HUES6 (cell line): ENCODE measurements around the gene SLC11A2.
"Not testable (repeated sequence)": the region's sequence is repeated elsewhere in the genome, so short reads cannot be mapped to it uniquely, and the experiment has no call there.

Experiments used
- H3K27ac ChIP-seq: 2 replicates; pipeline ENCODE4 v1.7.0; 2013; ENCODE audit warnings: low read depth, mild to moderate bottlenecking, low read length, inconsistent platforms
- H3K27me3 ChIP-seq: 2 replicates; pipeline ENCODE4 v1.6.1; 2013; ENCODE audit warnings: low read length; ENCODE audit not compliant: control insufficient read depth, insufficient read depth
- H3K36me3 ChIP-seq: 2 replicates; pipeline ENCODE4 v1.6.1; 2013; ENCODE audit warnings: low read length; ENCODE audit not compliant: control insufficient read depth, insufficient read depth
- H3K4me1 ChIP-seq: 2 replicates; pipeline ENCODE4 v1.6.1; 2013; ENCODE audit warnings: low read length; ENCODE audit not compliant: control insufficient read depth, insufficient read depth
- H3K4me3 ChIP-seq: 2 replicates; pipeline ENCODE4 v1.5.1; 2013; ENCODE audit warnings: low read depth, low read length
- H3K9ac ChIP-seq: one replicate; pipeline ENCODE4 v1.6.1; 2013; ENCODE audit warnings: mild to moderate bottlenecking, low read length
- H3K9me3 ChIP-seq: 2 replicates; pipeline ENCODE4 v1.6.1; 2013; ENCODE audit warnings: low read depth, low read length; ENCODE audit not compliant: control insufficient read depth, insufficient read depth

Gene SLC11A2

DNA sequence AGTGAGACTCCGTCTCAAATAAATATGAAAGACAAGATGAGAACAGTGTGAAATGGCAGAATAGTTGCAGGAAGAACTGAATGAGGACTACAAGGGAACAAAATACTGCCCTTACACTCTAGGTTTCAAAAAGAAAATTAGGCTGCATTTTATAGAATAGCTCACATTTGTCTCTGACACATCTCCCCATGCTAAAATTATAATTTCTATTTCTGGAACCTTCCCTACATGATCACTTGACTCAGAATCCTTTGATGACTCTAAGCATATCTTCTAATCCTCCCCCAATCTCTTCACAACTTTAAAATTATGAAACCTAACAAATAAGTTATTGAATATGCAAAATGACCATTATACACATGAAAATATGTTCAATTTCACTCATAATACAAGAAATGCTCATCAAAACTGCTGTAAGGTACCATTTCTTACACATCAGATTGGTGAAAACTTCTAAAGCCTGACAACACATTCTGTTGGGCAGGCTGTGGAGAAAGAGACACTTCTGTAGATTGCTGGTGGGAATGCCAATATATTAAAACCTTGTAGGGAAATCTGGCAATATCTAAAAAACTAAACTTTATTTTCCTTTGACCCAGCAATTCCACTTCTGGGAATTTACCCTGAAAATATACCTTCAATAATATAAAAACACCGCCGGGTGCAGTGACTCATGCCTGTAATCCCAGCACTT is 78.1 kb downstream of the SLC11A2 start:
- H3K9ac ChIP-seq: no peak overlapping the region
- no peak overlapping the region for H3K27ac ChIP-seq
- no peaks in the 10 kb centered on the region for H3K36me3 ChIP-seq
- 0 out of 2 replicates have a peak, but pooled peaks cover 6% of the 10 kb centered on the region for H3K9me3 ChIP-seq
- no peak overlapping the region for H3K4me3 ChIP-seq
- H3K4me1 ChIP-seq: no peaks in the 10 kb centered on the region
- H3K27me3 ChIP-seq: no peaks in the 10 kb centered on the region

DNA sequence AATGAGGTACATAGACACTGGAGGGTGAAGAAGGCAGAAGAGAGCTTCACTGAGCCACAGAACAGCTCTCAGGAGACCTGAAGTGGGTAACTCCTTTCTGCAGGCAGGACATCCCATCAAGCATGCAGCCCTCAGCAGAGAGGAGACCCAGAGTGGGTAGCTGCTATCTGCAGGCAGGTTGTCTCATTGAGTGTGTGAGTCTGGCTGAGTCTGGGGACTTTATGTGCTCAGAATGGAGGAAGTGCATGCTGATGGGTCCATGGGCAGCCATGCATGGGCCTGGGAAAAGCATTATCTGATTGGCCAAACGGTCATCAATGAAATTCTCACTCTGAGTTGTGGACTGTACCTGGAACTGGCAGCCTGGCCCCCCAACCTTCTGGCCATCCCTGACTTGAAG is 88.5 kb downstream of the SLC11A2 start:
- H3K27me3 ChIP-seq: no peaks in the 10 kb centered on the region
- no peak overlapping the region for H3K4me3 ChIP-seq
- H3K4me1 ChIP-seq: no peaks in the 10 kb centered on the region; the same call in 1 of the 2 replicates
- H3K9ac ChIP-seq: no peak overlapping the region
- H3K27ac ChIP-seq: no peak overlapping the region
- H3K36me3 ChIP-seq: no peaks in the 10 kb centered on the region
- H3K9me3 ChIP-seq: peaks cover 7% of the 10 kb centered on the region; the same call in 1 of the 2 replicates

DNA sequence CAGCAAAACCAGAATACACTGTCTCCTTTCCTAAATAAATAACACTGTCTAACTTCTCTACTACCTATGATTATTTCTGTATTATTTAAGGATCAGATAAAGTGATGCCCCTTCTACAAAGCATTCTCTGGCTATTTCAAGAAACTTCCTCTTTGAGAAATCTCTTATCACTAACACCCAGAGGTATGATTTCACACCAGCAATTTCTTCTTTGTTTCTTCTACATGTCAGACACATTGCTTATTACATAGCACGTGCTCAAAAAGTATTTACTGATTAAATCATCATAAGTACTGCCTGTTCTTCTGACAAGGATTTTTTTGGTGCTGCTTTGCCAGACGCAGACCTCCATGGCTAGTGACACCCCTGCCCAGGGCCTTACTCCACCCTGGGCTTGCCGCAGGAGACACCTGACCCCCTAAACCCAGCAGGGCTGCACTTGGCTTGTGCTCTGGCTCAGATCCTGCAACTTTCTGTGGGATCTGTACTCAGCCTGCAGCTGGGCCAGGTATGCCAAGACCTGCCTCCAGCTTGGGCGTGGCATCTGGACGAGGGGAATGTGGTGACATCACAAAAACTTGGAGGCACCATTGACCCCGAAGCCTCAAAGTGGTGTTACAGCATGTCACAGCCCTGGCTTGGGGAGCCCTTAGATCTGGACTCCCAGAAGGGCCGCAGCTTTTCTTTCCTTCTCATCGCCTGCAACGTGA is 89.2 kb downstream of the SLC11A2 start:
- Histone ChIP-seq H3K4me3 (no peak overlapping the region), H3K27me3 (no peaks in the 10 kb centered on the region), H3K9me3 (peaks cover 7% of the 10 kb centered on the region; the same call in 1 of the 2 replicates), H3K4me1 (no peaks in the 10 kb centered on the region; the same call in 1 of the 2 replicates), H3K27ac (no peak overlapping the region), H3K36me3 (no peaks in the 10 kb centered on the region), H3K9ac (no peak overlapping the region)

DNA sequence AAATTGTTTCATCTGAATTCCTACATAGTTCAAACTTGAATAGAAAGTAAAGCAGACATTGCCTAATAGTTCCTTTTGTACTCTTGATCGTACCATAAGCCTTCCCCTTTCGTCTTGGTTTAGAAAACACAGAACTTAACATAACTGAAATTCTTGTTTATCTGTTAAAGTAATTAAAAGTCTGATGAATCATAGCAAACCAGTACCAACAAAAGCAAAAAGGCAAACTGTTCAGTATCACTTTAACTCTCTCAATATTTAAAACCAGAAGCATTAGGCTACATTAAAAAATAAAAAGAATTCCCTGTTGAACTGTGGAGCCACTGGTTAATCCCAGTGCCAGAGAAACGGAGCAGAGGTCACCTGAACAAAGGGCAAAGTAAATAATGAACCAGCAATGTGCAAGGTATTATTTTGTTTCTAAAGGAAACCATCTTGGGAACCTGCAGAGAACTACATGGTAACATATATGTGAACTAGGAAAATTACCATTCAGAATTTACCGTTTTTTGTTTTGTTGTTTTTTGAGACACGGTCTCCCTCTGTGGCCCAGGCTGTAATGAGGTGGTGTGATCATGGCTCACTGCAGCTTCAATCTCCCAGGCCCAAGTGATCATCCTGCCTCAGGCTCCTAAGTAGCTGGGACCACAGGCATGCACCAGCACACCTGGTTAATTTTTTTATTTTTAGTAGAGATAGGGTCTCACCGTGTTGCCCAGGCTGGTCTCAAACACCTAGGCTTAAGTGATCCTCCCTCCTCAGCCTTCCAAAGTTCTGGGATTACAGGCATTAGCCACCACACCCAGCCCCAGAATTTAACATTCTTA is 91.0 kb downstream of the SLC11A2 start:
- Histone ChIP-seq H3K36me3 (no peaks in the 10 kb centered on the region), H3K4me3 (no peak overlapping the region), H3K27me3 (no peaks in the 10 kb centered on the region), H3K27ac (no peak overlapping the region), H3K9ac (no peak overlapping the region), H3K4me1 (no peaks in the 10 kb centered on the region; the same call in 1 of the 2 replicates), H3K9me3 (peaks cover 7% of the 10 kb centered on the region; the same call in 1 of the 2 replicates)

DNA sequence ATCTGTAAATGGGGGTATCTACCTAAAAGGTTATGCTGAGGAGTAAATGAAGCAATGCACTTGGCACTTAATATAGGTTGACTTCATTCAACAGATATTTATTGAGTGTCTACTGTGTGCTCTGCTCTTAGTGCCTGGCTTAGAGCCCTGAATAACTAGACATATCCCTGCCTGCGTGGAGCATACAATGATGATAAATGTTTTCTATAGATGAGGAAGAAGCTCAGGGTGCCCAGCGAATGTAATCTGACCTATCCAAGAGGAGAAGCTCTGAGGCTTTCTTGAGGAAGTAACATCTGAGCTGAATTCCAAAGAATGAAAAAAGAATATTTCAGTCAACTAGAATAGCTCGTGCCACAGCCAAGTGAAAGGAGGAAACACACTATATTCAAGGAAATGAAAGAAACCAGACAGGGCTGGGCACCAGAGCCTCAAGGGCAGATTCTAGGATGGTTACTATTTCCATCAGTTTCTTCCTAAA is 91.8 kb downstream of the SLC11A2 start:
- Histone ChIP-seq H3K4me3 (no peak overlapping the region), H3K27ac (no peak overlapping the region), H3K4me1 (no peaks in the 10 kb centered on the region; the same call in 1 of the 2 replicates), H3K9ac (no peak overlapping the region), H3K36me3 (no peaks in the 10 kb centered on the region), H3K27me3 (no peaks in the 10 kb centered on the region), H3K9me3 (peaks cover 7% of the 10 kb centered on the region; the same call in 1 of the 2 replicates)

DNA sequence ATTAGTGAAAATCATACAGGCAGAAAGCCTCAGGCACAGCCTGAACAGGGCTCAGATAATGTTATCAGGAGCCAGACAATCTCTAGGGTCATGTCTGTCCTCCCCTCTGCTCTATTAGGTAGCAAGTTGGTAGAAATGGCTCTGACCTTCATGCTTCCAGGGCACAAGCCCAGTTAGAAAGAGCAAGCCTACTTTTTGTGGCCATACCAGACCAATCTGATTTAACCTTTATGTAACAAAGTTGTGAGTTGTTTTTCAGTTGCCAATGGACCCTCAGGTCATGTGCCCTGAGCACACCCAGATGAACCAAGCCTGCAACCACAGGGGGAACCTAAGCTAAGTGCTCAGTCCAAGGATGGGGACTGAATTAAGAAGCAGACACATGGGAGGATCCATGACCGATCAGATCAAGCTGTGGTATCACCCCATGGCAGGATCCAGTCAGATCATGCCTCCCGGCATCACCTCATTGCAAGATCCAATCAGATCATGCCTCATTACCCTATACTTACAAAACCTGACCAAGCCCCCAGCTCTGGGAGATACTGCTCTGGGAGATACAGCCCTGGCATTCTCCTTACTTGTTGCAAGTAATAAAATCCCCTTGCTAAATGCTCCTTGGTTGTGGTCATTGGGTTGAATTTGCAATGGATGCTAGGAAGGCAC is 92.6 kb downstream of the SLC11A2 start:
- no peaks in the 10 kb centered on the region for H3K27me3 ChIP-seq
- H3K36me3 ChIP-seq: no peaks in the 10 kb centered on the region
- no peak overlapping the region for H3K9ac ChIP-seq
- H3K9me3 ChIP-seq: peaks cover 7% of the 10 kb centered on the region; the same call in 1 of the 2 replicates
- peaks cover 2% of the 10 kb centered on the region; the same call in 1 of the 2 replicates for H3K4me1 ChIP-seq
- H3K4me3 ChIP-seq: no peak overlapping the region
- no peak overlapping the region; the same call in 1 of the 2 replicates for H3K27ac ChIP-seq

DNA sequence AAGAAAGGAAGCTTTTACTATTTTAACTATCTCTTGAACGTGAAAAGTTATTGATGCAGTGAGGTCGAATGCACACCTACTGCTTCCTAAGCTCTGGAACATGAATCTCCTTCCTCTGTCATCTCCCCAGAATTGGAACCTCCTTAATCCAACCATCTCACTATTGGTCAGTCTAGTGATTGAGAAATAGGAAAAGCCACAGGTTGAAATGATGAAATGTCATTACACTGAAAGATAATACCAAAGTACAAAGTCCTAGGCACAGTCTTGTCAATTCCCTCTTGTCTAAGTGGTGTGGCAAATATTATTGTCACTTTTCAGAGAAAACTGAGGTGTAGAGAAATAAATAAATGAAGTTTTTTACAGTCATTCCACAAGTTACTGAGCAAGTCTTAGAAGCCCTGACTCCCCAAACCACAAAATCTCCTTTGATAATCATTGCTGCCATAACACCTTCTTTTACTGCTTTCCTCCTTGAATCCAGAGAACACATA is 93.3 kb downstream of the SLC11A2 start:
- Histone ChIP-seq H3K9me3 (peaks cover 7% of the 10 kb centered on the region; the same call in 1 of the 2 replicates), H3K4me1 (peaks cover 9% of the 10 kb centered on the region), H3K27ac (no peak overlapping the region; the same call in 1 of the 2 replicates)

DNA sequence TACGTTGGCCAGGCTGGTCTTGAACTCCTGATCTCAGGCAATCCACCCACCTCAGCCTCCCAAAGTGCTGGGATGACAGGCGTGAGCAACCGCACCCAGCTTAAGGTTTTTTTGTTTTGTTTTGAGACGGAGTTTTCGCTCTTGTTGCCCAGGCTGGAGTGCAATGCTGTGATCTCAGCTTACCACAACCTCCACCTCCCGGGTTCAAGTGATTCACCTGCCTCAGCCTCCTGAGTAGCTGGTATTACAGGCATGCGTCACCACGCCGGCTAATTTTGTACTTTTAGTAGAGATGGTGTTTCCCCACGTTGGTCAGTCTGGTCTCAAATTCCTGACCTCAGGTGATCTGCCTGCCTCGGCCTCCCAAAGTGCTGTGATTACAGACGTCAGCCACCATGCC is 95.7 kb downstream of the SLC11A2 start:
- not testable (repeated sequence) for H3K27me3 ChIP-seq, H3K36me3 ChIP-seq, H3K4me3 ChIP-seq, H3K9ac ChIP-seq, H3K27ac ChIP-seq, H3K9me3 ChIP-seq
- H3K4me1 ChIP-seq: peaks cover 16% of the 10 kb centered on the region

More for the DNA sequence above, 93.3 kb downstream of the SLC11A2 start:
- H3K27me3 ChIP-seq: no peaks in the 10 kb centered on the region
- no peaks in the 10 kb centered on the region for H3K36me3 ChIP-seq
- H3K4me3 ChIP-seq: no peak overlapping the region
- no peak overlapping the region for H3K9ac ChIP-seq

DNA sequence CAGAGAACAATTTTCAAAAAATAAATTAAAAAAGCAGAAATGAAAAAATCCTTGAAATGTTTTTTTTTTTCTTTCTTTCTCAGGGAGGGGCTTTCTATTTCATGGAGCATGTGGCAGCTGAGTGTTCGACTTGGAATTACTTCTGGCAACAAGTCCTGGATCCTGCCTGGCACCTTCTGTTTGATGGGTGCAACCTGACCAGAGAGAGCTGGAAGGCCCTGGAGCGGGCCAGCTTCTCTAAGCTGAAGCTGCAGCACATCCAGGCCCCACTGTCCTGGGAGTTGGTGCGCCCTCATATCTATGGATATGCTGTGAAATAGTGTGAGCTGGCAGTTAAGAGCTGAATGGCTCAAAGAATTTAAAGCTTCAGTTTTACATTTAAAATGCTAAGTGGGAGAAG is 96.4 kb downstream of the SLC11A2 start:
- Histone ChIP-seq H3K4me3 (no peak overlapping the region), H3K9ac (no peak overlapping the region), H3K36me3 (no peaks in the 10 kb centered on the region), H3K4me1 (peaks cover 22% of the 10 kb centered on the region), H3K27ac (no peak overlapping the region), H3K9me3 (no peaks in the 10 kb centered on the region), H3K27me3 (no peaks in the 10 kb centered on the region)
